ENCODE data around the gene NEUROD4. TPM values are rescaled to one million over a fixed set of nuclear protein-coding genes. Genes with fewer than 3 reads are reported as not detected.

Gene NEUROD4
- total RNA-seq, 1 donor from 2014 or later, result not detected

DNA sequence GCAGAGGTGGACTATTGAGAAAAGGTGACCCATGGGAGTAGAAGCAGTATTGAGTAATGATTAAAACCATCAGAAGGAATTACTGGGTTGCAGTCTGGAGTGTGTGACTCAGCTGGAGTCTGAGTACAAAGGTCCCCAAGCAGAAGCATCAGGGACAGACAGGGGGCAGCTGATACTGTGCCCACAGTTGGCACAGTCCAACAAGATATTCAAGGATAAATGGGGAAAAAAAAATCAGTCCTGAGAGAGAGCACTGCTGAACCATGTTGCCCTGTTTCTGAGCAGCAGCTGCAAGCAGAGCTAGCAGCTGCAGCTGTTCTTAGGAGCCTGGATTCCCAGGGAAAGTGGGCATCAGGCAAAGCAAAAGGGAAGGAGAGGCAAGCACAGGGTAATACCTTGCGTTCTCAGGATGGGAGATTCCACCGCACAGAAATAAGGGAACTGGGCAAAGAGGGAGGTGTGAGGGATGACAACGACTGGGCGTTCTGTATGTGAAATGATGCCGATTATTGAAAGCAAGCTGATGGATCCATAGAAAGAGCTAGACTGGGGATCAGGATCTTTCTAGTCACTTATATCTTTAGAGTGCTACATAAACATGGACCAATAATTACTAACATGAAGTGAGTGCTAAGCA lies 17.7 kb downstream of the NEUROD4 start:
- no peak for DNase-seq (ENCODE audit: extremely low spot score, unreplicated experiment)
- Mint-ChIP-seq H3K27ac (ENCODE audit: unreplicated experiment) (no peak overlapping the region), H3K27me3 (ENCODE audit: unreplicated experiment) (no peaks in the 10 kb centered on the region), H3K36me3 (ENCODE audit: unreplicated experiment) (no peaks in the 10 kb centered on the region), H3K4me1 (ENCODE audit: unreplicated experiment) (no peaks in the 10 kb centered on the region), H3K9me3 (ENCODE audit: unreplicated experiment) (no peaks in the 10 kb centered on the region), H3K4me3 (ENCODE audit: unreplicated experiment) (no peak overlapping the region)
- TF ChIP-seq, protein P1, sequence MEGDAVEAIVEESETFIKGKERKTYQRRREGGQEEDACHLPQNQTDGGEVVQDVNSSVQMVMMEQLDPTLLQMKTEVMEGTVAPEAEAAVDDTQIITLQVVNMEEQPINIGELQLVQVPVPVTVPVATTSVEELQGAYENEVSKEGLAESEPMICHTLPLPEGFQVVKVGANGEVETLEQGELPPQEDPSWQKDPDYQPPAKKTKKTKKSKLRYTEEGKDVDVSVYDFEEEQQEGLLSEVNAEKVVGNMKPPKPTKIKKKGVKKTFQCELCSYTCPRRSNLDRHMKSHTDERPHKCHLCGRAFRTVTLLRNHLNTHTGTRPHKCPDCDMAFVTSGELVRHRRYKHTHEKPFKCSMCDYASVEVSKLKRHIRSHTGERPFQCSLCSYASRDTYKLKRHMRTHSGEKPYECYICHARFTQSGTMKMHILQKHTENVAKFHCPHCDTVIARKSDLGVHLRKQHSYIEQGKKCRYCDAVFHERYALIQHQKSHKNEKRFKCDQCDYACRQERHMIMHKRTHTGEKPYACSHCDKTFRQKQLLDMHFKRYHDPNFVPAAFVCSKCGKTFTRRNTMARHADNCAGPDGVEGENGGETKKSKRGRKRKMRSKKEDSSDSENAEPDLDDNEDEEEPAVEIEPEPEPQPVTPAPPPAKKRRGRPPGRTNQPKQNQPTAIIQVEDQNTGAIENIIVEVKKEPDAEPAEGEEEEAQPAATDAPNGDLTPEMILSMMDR (IDR thresholded peaks at IDR 0.05), result no peak

DNA sequence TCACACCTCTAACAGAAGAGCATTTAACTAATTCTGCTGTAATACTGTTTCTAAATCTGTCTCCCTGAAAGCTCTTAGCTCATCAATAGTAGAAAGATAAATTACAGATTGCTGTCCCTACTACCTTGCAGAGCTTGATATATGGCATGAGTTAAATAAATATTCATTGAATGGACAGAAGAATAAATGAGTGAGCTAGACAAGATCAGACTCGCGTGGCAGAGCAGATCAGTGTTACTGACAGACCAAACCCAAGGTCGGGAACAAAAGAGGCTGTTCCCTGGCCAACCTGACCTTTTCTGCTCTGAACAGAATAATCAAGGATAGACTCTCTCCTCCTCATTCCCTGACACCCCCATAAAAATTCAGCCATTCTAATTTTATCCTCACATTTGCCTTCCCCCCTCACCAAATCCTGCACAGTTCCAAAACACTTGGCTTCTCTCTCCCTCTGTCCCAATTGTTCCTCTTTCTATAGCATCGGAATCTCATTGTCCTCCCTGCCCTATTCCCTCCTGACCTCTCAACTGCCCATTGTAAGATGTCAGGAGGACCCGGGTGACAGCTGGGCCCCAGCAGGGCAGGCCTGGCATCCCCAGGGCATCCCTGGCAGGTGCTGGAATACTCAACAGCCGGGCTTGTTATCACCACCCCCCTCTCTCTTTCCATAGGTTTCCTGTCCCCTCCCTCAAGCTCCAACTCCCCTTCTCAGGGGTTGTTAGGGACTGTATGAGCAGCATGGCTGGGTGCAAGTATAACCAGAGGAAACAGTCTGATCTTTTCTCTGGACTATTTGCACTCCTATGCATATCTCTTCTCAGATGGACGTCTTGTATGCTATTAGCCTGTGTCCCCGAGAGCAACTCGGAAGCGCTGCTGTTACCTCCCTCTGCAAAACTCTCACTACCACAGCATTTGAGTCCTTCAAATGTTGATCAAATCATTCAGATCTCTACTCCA lies 19.9 kb downstream of the NEUROD4 start:
- Mint-ChIP-seq H3K27ac (ENCODE audit: unreplicated experiment) (no peak overlapping the region), H3K9me3 (ENCODE audit: unreplicated experiment) (no peaks in the 10 kb centered on the region), H3K36me3 (ENCODE audit: unreplicated experiment) (no peaks in the 10 kb centered on the region), H3K27me3 (ENCODE audit: unreplicated experiment) (peaks cover 3% of the 10 kb centered on the region), H3K4me1 (ENCODE audit: unreplicated experiment) (no peaks in the 10 kb centered on the region), H3K4me3 (ENCODE audit: unreplicated experiment) (no peak overlapping the region)
- TF ChIP-seq, protein P1 (IDR thresholded peaks at IDR 0.05), result no peak
- DNase-seq (ENCODE audit: extremely low spot score, unreplicated experiment), result no peak

DNA sequence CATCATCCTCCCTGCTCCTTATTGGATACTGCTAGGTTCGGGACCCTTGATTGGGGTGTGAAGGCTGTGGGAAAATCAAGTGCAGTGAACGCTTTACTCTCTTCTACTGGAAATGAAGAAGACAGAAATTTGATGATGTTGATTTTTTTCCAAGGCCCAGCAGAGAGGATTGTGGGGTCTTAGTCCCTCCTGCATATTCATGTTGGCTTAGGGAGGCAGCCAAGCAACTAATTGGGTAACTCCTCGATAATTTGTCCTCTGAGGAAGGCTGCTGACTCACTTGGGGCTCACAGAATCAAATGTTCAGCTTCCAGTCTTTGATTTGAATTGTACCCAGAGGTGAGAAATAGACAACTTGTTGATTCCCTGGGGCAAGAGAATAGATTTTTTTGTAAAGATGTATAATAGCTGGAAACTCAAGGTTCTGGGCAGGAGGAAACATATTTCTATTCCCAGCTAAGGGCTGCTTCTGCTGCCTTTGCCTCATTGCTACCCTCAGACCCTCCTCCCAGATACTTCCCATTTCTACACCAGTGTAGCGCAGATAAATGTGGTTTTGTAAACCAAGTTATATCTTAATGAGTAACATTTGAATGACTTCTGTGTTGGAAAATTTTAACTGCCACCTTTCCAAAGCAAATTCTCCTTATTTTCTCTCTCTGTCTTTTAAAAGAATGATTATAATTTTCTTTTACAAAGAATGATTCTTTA lies 21.7 kb downstream of the NEUROD4 start:
- no peaks in the 10 kb centered on the region for H3K36me3 Mint-ChIP-seq (ENCODE audit: unreplicated experiment)
- H3K4me1 Mint-ChIP-seq (ENCODE audit: unreplicated experiment), result no peaks in the 10 kb centered on the region
- no peaks in the 10 kb centered on the region for H3K9me3 Mint-ChIP-seq (ENCODE audit: unreplicated experiment)
- H3K27ac Mint-ChIP-seq (ENCODE audit: unreplicated experiment), result no peak overlapping the region
- TF ChIP-seq, protein P1 (IDR thresholded peaks at IDR 0.05), result no peak
- no peak overlapping the region for H3K4me3 Mint-ChIP-seq (ENCODE audit: unreplicated experiment)
- no peak for DNase-seq (ENCODE audit: extremely low spot score, unreplicated experiment)
- peaks cover 3% of the 10 kb centered on the region for H3K27me3 Mint-ChIP-seq (ENCODE audit: unreplicated experiment)

DNA sequence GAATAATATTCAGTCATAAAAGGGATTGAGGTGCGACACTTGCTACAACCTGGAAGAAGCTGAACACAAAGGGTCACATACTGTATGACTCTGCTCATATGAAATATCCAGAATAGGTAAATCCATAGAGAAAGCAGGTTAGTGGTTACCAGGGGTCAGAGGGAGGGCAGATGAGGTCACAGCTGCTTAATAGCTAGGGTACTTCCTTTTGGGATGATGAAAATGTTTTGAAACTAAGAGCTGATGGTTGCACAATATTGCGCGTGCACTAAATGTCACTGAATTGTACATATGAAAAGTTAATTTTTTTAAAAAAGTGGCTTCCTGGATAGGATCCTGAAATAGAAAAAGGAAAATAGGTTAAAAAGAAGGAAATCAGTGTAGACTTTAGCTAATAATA lies 23.8 kb downstream of the NEUROD4 start:
- peaks cover 3% of the 10 kb centered on the region for H3K27me3 Mint-ChIP-seq (ENCODE audit: unreplicated experiment)
- no peak overlapping the region for H3K27ac Mint-ChIP-seq (ENCODE audit: unreplicated experiment)
- DNase-seq (ENCODE audit: extremely low spot score, unreplicated experiment), result no peak
- no peak overlapping the region for H3K4me3 Mint-ChIP-seq (ENCODE audit: unreplicated experiment)
- H3K9me3 Mint-ChIP-seq (ENCODE audit: unreplicated experiment), result no peaks in the 10 kb centered on the region
- H3K4me1 Mint-ChIP-seq (ENCODE audit: unreplicated experiment), result no peaks in the 10 kb centered on the region
- TF ChIP-seq, protein P1 (IDR thresholded peaks at IDR 0.05), result no peak
- no peaks in the 10 kb centered on the region for H3K36me3 Mint-ChIP-seq (ENCODE audit: unreplicated experiment)

All from osteocyte (in vitro differentiated cells).